WTC11 (cell line): ENCODE measurements around the gene CTIF. TPM values are rescaled to one million over a fixed set of nuclear protein-coding genes. Genes with fewer than 3 reads are reported as not detected.

Experiments
- ATAC-seq: fragments of 200-7000 bp; cut with Tn5 transposase; 2 replicates; pipeline ENCODE4 v1.10.0; 2021; ENCODE audit warnings: mild to moderate bottlenecking, moderate library complexity
- CTCF ChIA-PET: fragments of 300-600 bp; sonication (Branson Sonifier 250); formaldehyde crosslinking; loops from one replicate; lab custom pipeline; 2021; ENCODE audit warnings: antibody characterized with exemption; lab: Charles Lee
- POLR2A ChIA-PET: fragments of 350-600 bp; sonication (Branson Sonifier 250); formaldehyde crosslinking; loops from one replicate; lab custom pipeline; 2021; ENCODE audit warnings: antibody characterized with exemption; lab: Charles Lee
- DNase-seq: peaks from one replicate; pipeline ENCODE4 v3.0.0; 2021; ENCODE audit warnings: low spot score
- H3K27ac Mint-ChIP-seq: 2 replicates; pipeline ENCODE4 v1.8.0; 2021; ENCODE audit warnings: mixed read lengths
- H3K27me3 Mint-ChIP-seq: 2 replicates; pipeline ENCODE4 v1.8.0; 2021; ENCODE audit warnings: low read depth, mild to moderate bottlenecking, moderate library complexity, mixed read lengths
- H3K36me3 Mint-ChIP-seq: 2 replicates; pipeline ENCODE4 v1.8.0; 2021; ENCODE audit warnings: mixed read lengths
- H3K4me1 Mint-ChIP-seq: 2 replicates; pipeline ENCODE4 v1.8.0; 2022; ENCODE audit warnings: mixed read lengths
- H3K4me3 Mint-ChIP-seq: 2 replicates; pipeline ENCODE4 v1.8.0; 2021; ENCODE audit warnings: mild to moderate bottlenecking, moderate library complexity, mixed read lengths
- H3K9me3 Mint-ChIP-seq: 2 replicates; pipeline ENCODE4 v1.8.0; 2021; ENCODE audit warnings: mixed read lengths
- AFF4 ChIP-seq: sonication (generic); formaldehyde crosslinking; IDR thresholded peaks from 2 replicates; pipeline ENCODE4 v1.8.1; 2023; ENCODE audit warnings: mild to moderate bottlenecking, missing genetic modification reagents, borderline replicate concordance
- ATF1 ChIP-seq: sonication (generic); formaldehyde crosslinking; IDR thresholded peaks from 2 replicates; pipeline ENCODE4 v1.8.1; 2023; ENCODE audit warnings: mild to moderate bottlenecking, moderate library complexity, missing genetic modification reagents
- ATF2 ChIP-seq: sonication (generic); formaldehyde crosslinking; IDR thresholded peaks from 2 replicates; pipeline ENCODE4 v1.8.1; 2022; ENCODE audit warnings: low read depth, missing genetic modification reagents, borderline replicate concordance
- ELF4 ChIP-seq: sonication (generic); formaldehyde crosslinking; IDR thresholded peaks from 2 replicates; pipeline ENCODE4 v1.8.1; 2022; ENCODE audit warnings: low read depth, mild to moderate bottlenecking, moderate library complexity, missing genetic modification reagents
- ESRRA ChIP-seq: sonication (generic); formaldehyde crosslinking; IDR thresholded peaks from 2 replicates; pipeline ENCODE4 v1.8.1; 2022; ENCODE audit warnings: mild to moderate bottlenecking, missing genetic modification reagents, borderline replicate concordance
- GTF2I ChIP-seq: fragments of 250-450 bp; sonication (Bioruptor Pico); conservative IDR thresholded peaks from 2 replicates; pipeline ENCODE4 v1.4.0; 2021; ENCODE audit warnings: mild to moderate bottlenecking
- IRF1 ChIP-seq: sonication (generic); formaldehyde crosslinking; IDR thresholded peaks from 2 replicates; pipeline ENCODE4 v1.8.0; 2023; ENCODE audit warnings: missing genetic modification reagents
- JAZF1 ChIP-seq: fragments of 250-450 bp; sonication (Bioruptor Pico); IDR thresholded peaks from 2 replicates; pipeline ENCODE4 v1.9.0; 2021; ENCODE audit warnings: moderate library complexity, mild to moderate bottlenecking, inconsistent platforms
- MAX ChIP-seq: sonication (generic); formaldehyde crosslinking; IDR thresholded peaks from 2 replicates; pipeline ENCODE4 v1.8.0; 2022; ENCODE audit warnings: mild to moderate bottlenecking, missing genetic modification reagents
- MYBL2 ChIP-seq: sonication (generic); formaldehyde crosslinking; IDR thresholded peaks from 2 replicates; pipeline ENCODE4 v1.8.1; 2023; ENCODE audit warnings: mild to moderate bottlenecking, moderate library complexity, missing genetic modification reagents
- NR3C1 ChIP-seq: sonication (generic); formaldehyde crosslinking; conservative IDR thresholded peaks from 2 replicates; pipeline ENCODE4 v1.8.1; 2023; ENCODE audit warnings: low read depth, mild to moderate bottlenecking, missing genetic modification reagents
- OVOL2 ChIP-seq: fragments of 250-450 bp; sonication (Bioruptor Pico); IDR thresholded peaks from 2 replicates; pipeline ENCODE4 v1.9.0; 2021; ENCODE audit warnings: mild to moderate bottlenecking, borderline replicate concordance
- PRRX2 ChIP-seq: fragments of 250-450 bp; sonication (Bioruptor Pico); IDR thresholded peaks from 2 replicates; pipeline ENCODE4 v1.8.0; 2021; ENCODE audit warnings: mild to moderate bottlenecking
- SP1 ChIP-seq: sonication (generic); formaldehyde crosslinking; conservative IDR thresholded peaks from 2 replicates; pipeline ENCODE4 v1.8.1; 2022; ENCODE audit warnings: missing genetic modification reagents
- ZNF219 ChIP-seq: sonication (generic); formaldehyde crosslinking; IDR thresholded peaks from 2 replicates; pipeline ENCODE4 v1.8.0; 2023; ENCODE audit warnings: missing genetic modification reagents, mild to moderate bottlenecking, borderline replicate concordance
- ZNF232 ChIP-seq: sonication (generic); formaldehyde crosslinking; IDR thresholded peaks from 2 replicates; pipeline ENCODE4 v1.8.0; 2022; ENCODE audit warnings: mild to moderate bottlenecking, missing genetic modification reagents
- ZNF396 ChIP-seq: fragments of 250-450 bp; sonication (Bioruptor Pico); IDR thresholded peaks from 2 replicates; pipeline ENCODE4 v1.8.0; 2021; ENCODE audit warnings: mild to moderate bottlenecking, moderate library complexity, borderline replicate concordance
- ZNF671 ChIP-seq: fragments of 250-450 bp; sonication (Bioruptor Pico); IDR thresholded peaks from 2 replicates; pipeline ENCODE4 v1.8.0; 2021; ENCODE audit warnings: mild to moderate bottlenecking
- ZSCAN18 ChIP-seq: fragments of 250-450 bp; sonication (Bioruptor Pico); IDR thresholded peaks from 2 replicates; pipeline ENCODE4 v2.1.2; 2022; ENCODE audit warnings: mild to moderate bottlenecking, moderate library complexity
- total RNA-seq: library from RNA; stranded (reverse); gene quantifications from 3 replicates; pipeline ENCODE4 v1.2.3, GENCODE V29; 2021
- TF ChIP-seq, protein P1 (sequence below): sonication (generic); formaldehyde crosslinking; IDR thresholded peaks from 2 replicates; pipeline ENCODE4 v1.8.0; 2022; ENCODE audit warnings: mild to moderate bottlenecking, missing genetic modification reagents
- TF ChIP-seq, protein P2 (sequence below): fragments of 250-450 bp; sonication (Bioruptor Pico); IDR thresholded peaks from 2 replicates; pipeline ENCODE4 v1.9.0; 2021; ENCODE audit warnings: mild to moderate bottlenecking

The CTIF gene
- total RNA-seq, 1 experiment from 2014 or later, result 28.5 TPM

DNA sequence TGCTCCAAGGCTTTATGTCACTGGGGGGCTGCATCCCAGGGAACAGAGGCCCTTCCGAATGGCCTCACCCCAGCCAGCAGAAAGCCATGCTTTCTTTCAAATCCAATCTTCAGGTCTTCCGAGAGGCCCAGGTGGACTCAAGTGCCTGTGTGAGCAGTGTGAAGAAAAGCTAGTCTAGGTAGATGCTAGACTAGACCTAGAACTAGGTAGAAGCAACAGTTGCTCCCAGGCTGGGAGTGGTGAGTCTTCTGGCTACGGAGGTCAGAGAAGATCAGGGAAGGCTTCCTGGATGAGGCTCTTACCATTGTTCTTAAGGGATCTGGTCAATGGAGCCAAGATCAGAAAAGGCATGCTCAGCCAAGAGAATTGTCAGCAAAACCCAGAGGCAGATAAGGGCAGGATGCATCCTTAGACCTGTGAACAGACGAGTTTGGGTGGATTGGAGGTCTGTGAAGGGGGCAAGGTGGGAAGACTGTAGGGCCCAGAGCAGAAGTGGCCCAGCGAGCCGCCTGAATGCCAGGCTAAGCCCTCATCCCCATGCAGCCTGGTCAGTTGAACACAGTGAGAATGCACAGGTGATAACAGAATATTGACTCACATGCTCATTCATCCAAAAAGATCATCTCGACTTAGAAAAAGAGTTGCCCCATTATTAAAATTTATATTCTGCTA lies 301.1 kb downstream of the CTIF start (continued):
- TF ChIP-seq IRF1 (CRISPR knock-in tag), result no peak
- no peak for TF ChIP-seq MYBL2
- TF ChIP-seq AFF4 (CRISPR knock-in tag), result no peak
- no peak for TF ChIP-seq ZSCAN18 (CRISPR knock-in tag)
- no peak for TF ChIP-seq GTF2I
- TF ChIP-seq ATF2 (CRISPR knock-in tag), result no peak
- TF ChIP-seq ELF4 (CRISPR knock-in tag), result no peak
- TF ChIP-seq JAZF1 (CRISPR knock-in tag), result no peak
- TF ChIP-seq NR3C1 (CRISPR knock-in tag), result no peak
- no peak for TF ChIP-seq PRRX2 (CRISPR knock-in tag)

GRCh38 chr18:48840491-48840877 lies 301.7 kb downstream of the CTIF start:
- no peak for DNase-seq
- no peak overlapping the region for H3K27ac Mint-ChIP-seq
- CTCF ChIA-PET, result interaction anchor here (0.6 kb wide), 1 partner anchor 419 kb away, joined by 3 read pairs; no protein-coding TSS in a partner anchor
- POLR2A ChIA-PET, result no interaction called here
- peaks cover 2% of the 10 kb centered on the region for H3K9me3 Mint-ChIP-seq
- H3K4me1 Mint-ChIP-seq, result peaks cover 32% of the 10 kb centered on the region
- H3K4me3 Mint-ChIP-seq, result no peak overlapping the region
- no peak for ATAC-seq
- H3K27me3 Mint-ChIP-seq, result no peaks in the 10 kb centered on the region
- H3K36me3 Mint-ChIP-seq, result no peaks in the 10 kb centered on the region; the same call in 1 of the 2 replicates
- TF ChIP-seq, protein P1, sequence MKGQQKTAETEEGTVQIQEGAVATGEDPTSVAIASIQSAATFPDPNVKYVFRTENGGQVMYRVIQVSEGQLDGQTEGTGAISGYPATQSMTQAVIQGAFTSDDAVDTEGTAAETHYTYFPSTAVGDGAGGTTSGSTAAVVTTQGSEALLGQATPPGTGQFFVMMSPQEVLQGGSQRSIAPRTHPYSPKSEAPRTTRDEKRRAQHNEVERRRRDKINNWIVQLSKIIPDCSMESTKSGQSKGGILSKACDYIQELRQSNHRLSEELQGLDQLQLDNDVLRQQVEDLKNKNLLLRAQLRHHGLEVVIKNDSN, result no peak
- TF ChIP-seq, protein P2, sequence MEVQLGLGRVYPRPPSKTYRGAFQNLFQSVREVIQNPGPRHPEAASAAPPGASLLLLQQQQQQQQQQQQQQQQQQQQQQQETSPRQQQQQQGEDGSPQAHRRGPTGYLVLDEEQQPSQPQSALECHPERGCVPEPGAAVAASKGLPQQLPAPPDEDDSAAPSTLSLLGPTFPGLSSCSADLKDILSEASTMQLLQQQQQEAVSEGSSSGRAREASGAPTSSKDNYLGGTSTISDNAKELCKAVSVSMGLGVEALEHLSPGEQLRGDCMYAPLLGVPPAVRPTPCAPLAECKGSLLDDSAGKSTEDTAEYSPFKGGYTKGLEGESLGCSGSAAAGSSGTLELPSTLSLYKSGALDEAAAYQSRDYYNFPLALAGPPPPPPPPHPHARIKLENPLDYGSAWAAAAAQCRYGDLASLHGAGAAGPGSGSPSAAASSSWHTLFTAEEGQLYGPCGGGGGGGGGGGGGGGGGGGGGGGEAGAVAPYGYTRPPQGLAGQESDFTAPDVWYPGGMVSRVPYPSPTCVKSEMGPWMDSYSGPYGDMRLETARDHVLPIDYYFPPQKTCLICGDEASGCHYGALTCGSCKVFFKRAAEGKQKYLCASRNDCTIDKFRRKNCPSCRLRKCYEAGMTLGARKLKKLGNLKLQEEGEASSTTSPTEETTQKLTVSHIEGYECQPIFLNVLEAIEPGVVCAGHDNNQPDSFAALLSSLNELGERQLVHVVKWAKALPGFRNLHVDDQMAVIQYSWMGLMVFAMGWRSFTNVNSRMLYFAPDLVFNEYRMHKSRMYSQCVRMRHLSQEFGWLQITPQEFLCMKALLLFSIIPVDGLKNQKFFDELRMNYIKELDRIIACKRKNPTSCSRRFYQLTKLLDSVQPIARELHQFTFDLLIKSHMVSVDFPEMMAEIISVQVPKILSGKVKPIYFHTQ (CRISPR knock-in tag), result no peak
- no peak for TF ChIP-seq ZNF232 (CRISPR knock-in tag)
- no peak for TF ChIP-seq MAX (CRISPR knock-in tag)
- TF ChIP-seq ZNF219 (CRISPR knock-in tag), result no peak
- no peak for TF ChIP-seq ATF1 (CRISPR knock-in tag)
- TF ChIP-seq ZNF396 (CRISPR knock-in tag), result no peak
- TF ChIP-seq SP1, result no peak
- no peak for TF ChIP-seq ESRRA (CRISPR knock-in tag)
- TF ChIP-seq NR3C1 (CRISPR knock-in tag), result no peak
- no peak for TF ChIP-seq ZNF671 (CRISPR knock-in tag)
- TF ChIP-seq AFF4 (CRISPR knock-in tag), result no peak
- no peak for TF ChIP-seq OVOL2 (CRISPR knock-in tag)
